Nephron progenitor cell (in vitro differentiated cells): ENCODE measurements around the gene ARHGAP33.
"Not testable (repeated sequence)": the region's sequence is repeated elsewhere in the genome, so short reads cannot be mapped to it uniquely, and the experiment has no call there.

Experiments
- DNase-seq: peaks from one replicate; pipeline ENCODE4 v3.0.0; 2021
- H3K27ac Mint-ChIP-seq: 2 replicates; pipeline ENCODE4 v1.8.0; 2021; ENCODE audit warnings: mild to moderate bottlenecking, moderate library complexity, mixed read lengths
- H3K27me3 Mint-ChIP-seq: 2 replicates; pipeline ENCODE4 v1.8.0; 2021; ENCODE audit warnings: mild to moderate bottlenecking, low read depth, mixed read lengths; ENCODE audit not compliant: poor library complexity
- H3K36me3 Mint-ChIP-seq: 2 replicates; pipeline ENCODE4 v1.8.0; 2021; ENCODE audit warnings: low read depth, mixed read lengths
- H3K4me1 Mint-ChIP-seq: 2 replicates; pipeline ENCODE4 v1.8.0; 2021; ENCODE audit warnings: mixed read lengths
- H3K4me3 Mint-ChIP-seq: 2 replicates; pipeline ENCODE4 v1.8.0; 2021; ENCODE audit warnings: mild to moderate bottlenecking, moderate library complexity, mixed read lengths
- H3K9me3 Mint-ChIP-seq: 2 replicates; pipeline ENCODE4 v1.8.0; 2021; ENCODE audit warnings: mild to moderate bottlenecking, moderate library complexity, mixed read lengths
- CTCF ChIP-seq: fragments of 200-600 bp; sonication (generic); IDR thresholded peaks from 2 replicates; pipeline ENCODE4 v1.5.0; 2021; ENCODE audit warnings: antibody characterized with exemption

The ARHGAP33 gene

GRCh38 chr19:35792888-35793287, 17.5 kb downstream of the ARHGAP33 start:
- Mint-ChIP-seq H3K27ac (no peak overlapping the region), H3K4me1 (no peaks in the 10 kb centered on the region), H3K4me3 (no peak overlapping the region), H3K36me3 (no peaks in the 10 kb centered on the region), H3K9me3 (no peaks in the 10 kb centered on the region), H3K27me3 (peaks cover 43% of the 10 kb centered on the region)
- DNase-seq, result no peak
- no peak for TF ChIP-seq CTCF

- Mint-ChIP-seq H3K36me3 (no peaks in the 10 kb centered on the region), H3K4me3 (no peak overlapping the region), H3K27me3 (peaks cover 49% of the 10 kb centered on the region), H3K27ac (no peak overlapping the region), H3K9me3 (no peaks in the 10 kb centered on the region), H3K4me1 (no peaks in the 10 kb centered on the region)
- no peak for TF ChIP-seq CTCF
- DNase-seq, result no peak
Observed at GRCh38 chr19:35793381-35794165, 18.2 kb downstream of the ARHGAP33 start.

DNA sequence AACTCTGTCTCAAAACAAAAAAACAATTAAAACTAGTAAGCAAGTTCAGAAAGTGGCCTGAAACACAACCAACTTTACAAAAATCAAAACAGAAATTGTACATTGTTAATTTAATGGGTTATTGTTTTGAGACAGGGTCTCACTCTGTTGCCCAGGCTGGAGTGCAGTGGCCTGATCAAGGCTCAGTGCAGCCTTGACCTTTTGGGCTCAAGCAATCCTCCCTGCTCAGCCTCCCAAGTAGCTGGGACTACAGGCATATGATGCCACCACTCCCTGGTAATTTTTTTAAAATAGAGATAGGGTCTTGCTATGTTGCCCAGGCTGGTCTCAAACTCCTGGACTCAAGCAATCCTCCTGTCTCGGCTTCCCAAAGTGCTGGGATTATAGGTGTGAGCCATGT, 20.2 kb downstream of the ARHGAP33 start:
- H3K36me3 Mint-ChIP-seq, H3K4me1 Mint-ChIP-seq, H3K9me3 Mint-ChIP-seq, H3K4me3 Mint-ChIP-seq, DNase-seq, H3K27ac Mint-ChIP-seq: not testable (repeated sequence)
- peaks cover 68% of the 10 kb centered on the region for H3K27me3 Mint-ChIP-seq

GRCh38 chr19:35796645-35797542, 21.5 kb downstream of the ARHGAP33 start:
- no peak overlapping the region for H3K27ac Mint-ChIP-seq
- TF ChIP-seq CTCF, result no peak
- H3K4me3 Mint-ChIP-seq, result peak overlapping the region; percentile 11
- no peaks in the 10 kb centered on the region for H3K36me3 Mint-ChIP-seq
- H3K9me3 Mint-ChIP-seq, result peaks cover 5% of the 10 kb centered on the region
- no peaks in the 10 kb centered on the region for H3K4me1 Mint-ChIP-seq
- peaks cover 68% of the 10 kb centered on the region for H3K27me3 Mint-ChIP-seq
- no peak for DNase-seq

GRCh38 chr19:35797663-35798062, 22.3 kb downstream of the ARHGAP33 start:
- H3K36me3 Mint-ChIP-seq, result no peaks in the 10 kb centered on the region
- no peak overlapping the region for H3K4me3 Mint-ChIP-seq
- H3K27ac Mint-ChIP-seq, result no peak overlapping the region
- no peak for TF ChIP-seq CTCF
- peaks cover 8% of the 10 kb centered on the region for H3K9me3 Mint-ChIP-seq
- no peaks in the 10 kb centered on the region for H3K4me1 Mint-ChIP-seq
- H3K27me3 Mint-ChIP-seq, result peaks cover 68% of the 10 kb centered on the region
- DNase-seq, result peak; percentile 38

DNA sequence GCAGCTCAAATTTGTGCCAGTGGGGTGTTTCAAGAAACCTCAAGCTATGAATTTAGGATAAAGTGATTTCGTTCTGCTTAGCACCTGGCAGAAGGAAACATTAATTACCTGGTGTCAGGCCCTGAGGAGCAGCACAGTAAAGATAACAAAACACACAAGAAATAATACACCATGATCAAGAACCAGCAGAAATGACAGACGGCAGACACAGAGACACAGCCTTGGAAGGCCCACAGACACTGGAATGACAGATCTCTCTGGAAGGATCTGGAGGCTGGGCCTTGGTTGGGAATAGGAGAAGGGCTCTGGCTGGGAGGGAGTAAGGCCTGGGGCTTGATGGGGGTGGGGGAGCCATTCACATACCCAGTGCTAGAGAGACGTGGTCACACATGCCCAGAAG, 26.5 kb downstream of the ARHGAP33 start:
- H3K27ac Mint-ChIP-seq, result no peak overlapping the region
- H3K4me1 Mint-ChIP-seq, result no peaks in the 10 kb centered on the region
- H3K9me3 Mint-ChIP-seq, result peaks cover 8% of the 10 kb centered on the region
- H3K36me3 Mint-ChIP-seq, result no peaks in the 10 kb centered on the region
- no peak for TF ChIP-seq CTCF
- H3K27me3 Mint-ChIP-seq, result peaks cover 58% of the 10 kb centered on the region
- no peak overlapping the region for H3K4me3 Mint-ChIP-seq
- DNase-seq, result no peak
